GM12872 (cell line): ENCODE data around the gene UBE2E1.

Source experiments
- TF ChIP-seq, protein P1 (sequence below): IDR thresholded peaks from 3 replicates; pipeline ENCODE4 v1.5.1; 2011; ENCODE audit warnings: low read depth, mild to moderate bottlenecking, low read length, moderate library complexity; ENCODE audit not compliant: insufficient read depth

UBE2E1 gene

DNA sequence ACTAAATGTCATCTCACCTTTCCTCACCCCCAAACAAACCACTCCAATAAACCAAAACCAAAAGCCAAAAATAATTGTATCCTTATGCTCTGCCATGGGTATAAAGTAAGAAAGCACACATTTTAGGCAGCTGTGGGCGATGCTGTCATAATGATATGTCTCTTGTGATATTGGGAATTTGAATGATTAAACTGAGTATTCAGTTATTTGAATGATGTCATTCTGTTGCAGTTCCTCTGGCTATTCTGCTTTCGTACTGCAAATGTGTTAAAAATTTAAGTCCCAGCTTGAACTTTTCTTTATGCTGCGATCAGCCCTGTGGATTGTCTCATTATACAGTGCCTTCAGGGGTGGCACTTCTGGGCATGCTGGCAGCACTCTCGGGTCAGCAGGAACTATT, 128.5 kb downstream of the UBE2E1 start:
- TF ChIP-seq, protein P1, sequence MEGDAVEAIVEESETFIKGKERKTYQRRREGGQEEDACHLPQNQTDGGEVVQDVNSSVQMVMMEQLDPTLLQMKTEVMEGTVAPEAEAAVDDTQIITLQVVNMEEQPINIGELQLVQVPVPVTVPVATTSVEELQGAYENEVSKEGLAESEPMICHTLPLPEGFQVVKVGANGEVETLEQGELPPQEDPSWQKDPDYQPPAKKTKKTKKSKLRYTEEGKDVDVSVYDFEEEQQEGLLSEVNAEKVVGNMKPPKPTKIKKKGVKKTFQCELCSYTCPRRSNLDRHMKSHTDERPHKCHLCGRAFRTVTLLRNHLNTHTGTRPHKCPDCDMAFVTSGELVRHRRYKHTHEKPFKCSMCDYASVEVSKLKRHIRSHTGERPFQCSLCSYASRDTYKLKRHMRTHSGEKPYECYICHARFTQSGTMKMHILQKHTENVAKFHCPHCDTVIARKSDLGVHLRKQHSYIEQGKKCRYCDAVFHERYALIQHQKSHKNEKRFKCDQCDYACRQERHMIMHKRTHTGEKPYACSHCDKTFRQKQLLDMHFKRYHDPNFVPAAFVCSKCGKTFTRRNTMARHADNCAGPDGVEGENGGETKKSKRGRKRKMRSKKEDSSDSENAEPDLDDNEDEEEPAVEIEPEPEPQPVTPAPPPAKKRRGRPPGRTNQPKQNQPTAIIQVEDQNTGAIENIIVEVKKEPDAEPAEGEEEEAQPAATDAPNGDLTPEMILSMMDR = no peak

DNA sequence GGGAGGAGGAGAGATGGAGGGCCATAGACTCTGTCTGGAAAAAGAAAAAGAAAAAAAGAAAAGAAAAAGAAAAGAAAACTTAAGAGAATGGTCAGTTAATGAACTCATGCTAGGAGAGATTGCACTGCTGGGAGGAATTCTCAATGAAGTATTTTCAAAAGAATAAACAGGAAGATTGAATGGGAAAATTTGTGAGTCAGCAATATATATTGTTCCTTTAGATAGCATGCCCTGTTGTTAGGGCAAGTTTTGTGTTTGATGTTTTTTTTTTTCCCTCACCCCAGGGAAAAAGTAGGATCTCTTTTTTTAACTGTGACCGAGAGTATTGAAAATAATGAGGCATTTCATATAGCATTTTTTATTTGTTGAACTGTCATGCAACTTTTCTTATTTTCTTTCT, 131.5 kb downstream of the UBE2E1 start:
- TF ChIP-seq, protein P1 = no peak

- TF ChIP-seq, protein P1 = no peak
These were observed 132.9 kb downstream of the UBE2E1 start for GRCh38 chr3:23938688-23939087.

- TF ChIP-seq, protein P1 = no peak
These were observed 135.0 kb downstream of the UBE2E1 start for GRCh38 chr3:23940775-23941174.
